GM18520 (cell line): ENCODE measurements around the gene ARHGAP15.

Experiments used
- ATAC-seq: cut with Tn5 transposase; IDR thresholded peaks from one replicate; pipeline ENCODE4 v1.9.1; 2021; ENCODE audit not compliant: unreplicated experiment

Gene ARHGAP15

GRCh38 chr2:143680885-143681405 lies 551.7 kb downstream of the ARHGAP15 start:
- ATAC-seq = no peak

DNA sequence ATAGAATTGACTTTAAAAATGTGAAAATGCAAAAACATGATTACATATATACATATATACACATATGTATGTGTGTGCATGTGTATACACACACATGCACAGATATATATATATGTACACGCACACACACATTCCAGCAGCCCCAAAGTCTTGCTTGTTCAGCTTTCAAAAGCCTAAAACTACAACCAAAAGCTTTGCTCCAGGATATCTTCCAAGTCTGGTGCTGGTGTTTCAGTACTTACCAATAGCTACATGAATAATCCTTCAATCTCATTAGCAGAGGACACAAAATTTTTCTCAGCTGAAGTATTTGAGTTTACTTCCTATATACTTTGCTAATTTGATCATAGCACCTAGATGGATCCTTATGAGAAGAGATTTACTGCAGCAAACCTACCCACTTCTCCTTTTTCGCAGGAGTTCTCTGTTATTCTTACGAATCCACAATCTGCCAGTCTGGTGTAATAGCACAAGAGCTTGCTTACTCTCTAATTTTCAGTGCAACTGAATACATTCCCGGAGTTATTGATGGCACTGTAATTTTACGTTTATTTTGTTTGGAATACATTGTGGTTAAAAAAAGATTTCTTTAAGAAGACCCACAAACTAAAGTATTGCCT lies 553.3 kb downstream of the ARHGAP15 start:
- no peak for ATAC-seq

DNA sequence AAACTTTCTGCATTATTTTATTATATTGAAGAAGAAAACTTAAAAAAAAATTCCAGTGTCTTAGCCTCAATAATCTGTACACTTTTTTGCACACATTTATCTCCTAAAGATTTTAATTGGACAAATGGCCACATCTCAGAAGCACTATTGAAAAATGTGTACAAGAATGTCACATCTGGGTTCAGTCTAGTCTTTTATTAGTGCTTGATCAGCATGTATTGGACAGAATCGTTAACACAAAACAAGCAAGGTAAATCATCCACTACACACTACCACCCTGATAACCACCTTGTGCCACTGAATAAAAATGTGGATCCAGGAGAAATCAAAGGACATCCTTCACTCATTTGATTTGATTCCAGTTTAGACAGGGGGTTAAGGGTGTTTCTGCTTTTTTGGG lies 554.8 kb downstream of the ARHGAP15 start:
- ATAC-seq = no peak

- no peak for ATAC-seq
Observed at GRCh38 chr2:143684551-143685320, 555.5 kb downstream of the ARHGAP15 start.

GRCh38 chr2:143685421-143686078 lies 556.3 kb downstream of the ARHGAP15 start:
- ATAC-seq = no peak

GRCh38 chr2:143686585-143687164 lies 557.5 kb downstream of the ARHGAP15 start:
- ATAC-seq = no peak

GRCh38 chr2:143688248-143688647 lies 559.0 kb downstream of the ARHGAP15 start:
- ATAC-seq = no peak

- no peak for ATAC-seq
Observed at GRCh38 chr2:143688815-143689214, 559.6 kb downstream of the ARHGAP15 start.

- no peak for ATAC-seq
Observed at GRCh38 chr2:143689541-143689940, 560.3 kb downstream of the ARHGAP15 start.

GRCh38 chr2:143690235-143690634 lies 561.0 kb downstream of the ARHGAP15 start:
- peak; percentile 49 for ATAC-seq

DNA sequence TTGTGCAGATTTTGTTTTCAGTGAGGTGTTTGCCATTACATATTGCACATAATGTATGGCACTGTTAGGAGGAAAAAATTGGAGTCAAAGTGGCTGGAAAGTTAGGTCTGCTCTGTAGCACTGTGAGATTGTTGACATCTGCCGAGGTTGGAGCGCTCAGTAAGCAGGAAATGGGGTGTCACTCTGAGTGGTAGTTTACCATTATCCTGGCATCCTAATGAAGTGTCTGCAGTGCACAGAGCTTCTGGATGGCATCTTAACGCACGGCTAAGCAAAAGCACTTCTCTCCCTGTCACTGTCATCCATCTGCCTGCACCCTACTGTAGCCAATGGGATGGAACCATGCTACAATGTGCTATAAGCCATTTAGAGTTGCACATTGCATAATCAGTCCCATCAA lies 561.9 kb downstream of the ARHGAP15 start:
- ATAC-seq = no peak

DNA sequence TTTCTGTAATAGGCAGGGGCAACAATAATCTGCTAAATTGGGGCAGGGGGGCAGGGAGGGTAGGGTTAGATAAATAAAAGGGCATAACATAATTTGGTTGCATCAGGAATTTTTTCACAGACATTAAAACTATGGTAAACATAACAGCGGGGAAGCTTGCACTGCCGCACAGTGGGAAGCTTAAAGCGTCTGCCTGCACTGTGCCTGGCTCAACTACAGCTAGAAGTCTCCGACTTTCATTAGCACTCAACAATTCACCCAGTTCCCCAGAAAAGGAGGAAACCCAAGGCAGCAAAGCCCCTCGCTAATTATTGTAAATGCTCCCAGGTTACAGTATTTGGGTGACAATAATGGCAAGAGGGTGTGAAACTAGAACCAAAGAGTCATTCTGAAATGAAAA lies 562.9 kb downstream of the ARHGAP15 start:
- no peak for ATAC-seq

GRCh38 chr2:143692967-143693366 lies 563.7 kb downstream of the ARHGAP15 start:
- ATAC-seq = no peak

DNA sequence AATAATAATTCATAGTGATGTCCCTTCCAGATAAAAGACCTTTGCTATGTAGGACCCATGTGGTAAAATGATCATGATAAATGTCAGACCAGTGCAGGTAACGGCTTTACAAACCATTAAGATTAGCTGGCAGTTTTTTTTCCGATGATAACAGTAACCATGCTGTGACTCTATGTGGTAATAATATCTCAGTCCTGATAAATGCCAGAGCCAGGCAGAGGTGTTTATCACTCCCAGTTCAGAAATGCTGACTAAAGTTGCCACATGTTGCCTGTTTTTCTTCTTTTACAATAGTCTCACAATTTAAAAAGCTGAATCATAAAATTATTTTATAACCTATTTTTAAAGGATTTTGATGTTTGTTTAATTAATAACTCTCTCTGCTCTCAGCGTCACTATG lies 565.1 kb downstream of the ARHGAP15 start:
- no peak for ATAC-seq

DNA sequence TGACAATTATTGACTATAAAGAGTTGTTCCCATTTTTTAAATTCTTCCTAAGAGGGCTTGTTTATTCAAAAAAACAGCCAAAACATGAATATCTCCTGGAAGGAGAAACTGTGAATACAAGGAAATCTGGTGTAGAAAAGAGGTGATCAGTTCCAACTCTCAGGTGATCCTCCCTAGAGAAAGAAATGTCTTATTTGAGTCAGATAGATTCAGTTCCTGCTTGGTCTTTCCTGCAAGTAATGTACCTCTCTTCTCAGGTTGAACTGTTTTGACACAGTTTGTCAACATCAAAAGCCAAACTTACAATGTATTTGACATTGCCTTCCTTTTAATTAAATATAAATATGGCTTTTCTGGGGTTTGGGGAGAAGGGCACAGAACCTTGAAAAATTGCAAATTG lies 567.4 kb downstream of the ARHGAP15 start:
- ATAC-seq = peak; percentile 35

DNA sequence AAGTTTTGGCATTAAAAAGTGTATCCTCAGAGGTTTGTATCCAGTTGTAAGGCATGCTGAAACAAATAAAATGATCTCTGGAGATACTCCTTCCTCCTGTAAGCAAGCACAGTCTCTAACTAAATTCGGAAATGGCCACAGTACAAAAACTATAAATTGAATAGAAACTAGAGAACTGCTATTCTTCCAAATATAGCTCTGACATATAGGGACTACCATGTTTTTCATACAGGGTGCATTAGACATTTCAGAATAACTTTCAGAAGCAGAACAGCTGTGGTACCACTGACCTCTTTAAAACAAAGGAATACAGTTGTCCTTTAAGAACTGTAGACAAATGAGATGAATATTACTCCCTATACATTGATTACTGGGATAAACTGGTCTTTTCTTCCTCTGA lies 568.5 kb downstream of the ARHGAP15 start:
- ATAC-seq = no peak

DNA sequence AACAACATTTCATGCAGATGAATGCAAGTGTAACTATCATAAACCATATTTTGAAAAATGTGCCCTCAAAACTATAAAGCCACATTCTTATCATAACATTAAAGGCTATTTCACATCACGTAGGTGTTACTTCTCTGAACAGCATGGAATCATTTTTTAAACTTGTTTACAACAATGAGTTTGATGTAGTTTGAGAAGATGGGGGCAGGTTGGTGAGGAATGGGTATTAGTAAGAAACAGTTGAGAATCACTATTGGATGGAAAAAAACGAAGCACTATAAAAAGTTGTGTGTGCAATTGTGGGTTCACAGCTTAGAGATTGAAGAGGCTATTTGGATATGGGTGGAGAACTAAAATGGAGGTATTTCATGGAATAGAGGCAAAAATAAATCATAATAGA lies 569.1 kb downstream of the ARHGAP15 start:
- ATAC-seq = no peak

DNA sequence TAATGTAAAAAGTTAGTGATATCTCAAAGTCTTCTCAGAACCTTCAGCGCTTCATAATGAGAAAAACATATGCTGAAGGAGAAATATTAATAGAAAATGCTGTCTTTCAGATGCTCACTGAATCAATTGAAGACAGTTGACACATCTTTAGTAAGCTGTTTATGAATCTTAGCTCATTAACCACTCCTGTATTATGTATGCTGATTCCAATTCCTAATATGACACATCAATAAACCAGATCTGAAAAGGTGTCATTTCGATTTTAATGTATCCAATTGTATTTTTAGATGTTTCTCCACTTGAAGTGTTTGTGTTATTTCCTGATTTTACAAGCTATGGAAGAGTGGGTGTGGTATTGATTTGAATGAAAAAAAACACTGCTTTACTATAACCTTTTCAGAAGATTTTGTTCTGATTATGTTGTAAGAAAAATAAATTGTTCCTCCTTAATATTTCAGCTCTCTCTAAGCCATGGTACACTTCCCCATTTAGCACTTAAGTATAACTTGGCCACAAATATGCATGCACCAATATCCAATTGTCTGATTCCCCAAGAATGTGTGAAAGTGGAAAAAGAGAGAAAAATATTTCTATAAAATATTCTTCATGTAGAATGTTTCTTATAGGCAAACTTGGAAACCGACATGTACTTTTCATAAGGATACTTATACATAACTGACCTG lies 569.8 kb downstream of the ARHGAP15 start:
- peak; percentile 68 for ATAC-seq

- ATAC-seq = no peak
Observed at GRCh38 chr2:143700865-143701264, 571.6 kb downstream of the ARHGAP15 start.

DNA sequence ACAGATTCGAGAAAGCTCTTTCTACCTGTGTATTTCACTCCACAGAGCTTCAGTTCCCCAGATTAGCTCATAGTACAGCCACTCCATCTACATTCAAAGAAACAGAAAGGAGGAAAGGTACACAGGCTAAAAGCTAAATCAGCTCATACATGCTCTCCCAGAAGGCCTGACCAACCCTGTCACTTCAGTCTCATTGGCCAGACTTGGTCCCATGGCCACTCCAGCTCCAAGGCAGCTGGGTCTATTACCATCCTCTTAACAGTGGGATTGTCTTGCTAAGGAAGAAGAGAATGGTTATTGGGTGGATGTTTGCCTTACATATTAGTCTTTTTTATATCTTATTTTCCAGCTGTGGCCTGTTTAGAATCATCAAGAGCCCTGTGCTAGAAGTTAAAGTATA lies 572.6 kb downstream of the ARHGAP15 start:
- ATAC-seq = no peak

GRCh38 chr2:143702931-143703330 lies 573.7 kb downstream of the ARHGAP15 start:
- no peak for ATAC-seq
